Left renal pelvis (tissue), 4 donors: ENCODE data around the gene FUCA2. TPM values are rescaled to one million over a fixed set of nuclear protein-coding genes. Genes with fewer than 3 reads are reported as not detected.

ENCODE experiments used
- DNase-seq, 4 donors: peaks; one replicate each; pipeline ENCODE4 v3.0.0-alpha.2; 2013; ENCODE audit warnings: low read depth in 4 of 4, low spot score in 3 of 4
- polyA plus RNA-seq, 4 donors: library from polyadenylated mRNA; unstranded; fragments of 120-200 nt; gene quantifications; one replicate each; pipeline ENCODE4 v1.2.1, GENCODE V29; 2013; ENCODE audit not compliant: insufficient read length in 4 of 4

The FUCA2 gene, protein sequence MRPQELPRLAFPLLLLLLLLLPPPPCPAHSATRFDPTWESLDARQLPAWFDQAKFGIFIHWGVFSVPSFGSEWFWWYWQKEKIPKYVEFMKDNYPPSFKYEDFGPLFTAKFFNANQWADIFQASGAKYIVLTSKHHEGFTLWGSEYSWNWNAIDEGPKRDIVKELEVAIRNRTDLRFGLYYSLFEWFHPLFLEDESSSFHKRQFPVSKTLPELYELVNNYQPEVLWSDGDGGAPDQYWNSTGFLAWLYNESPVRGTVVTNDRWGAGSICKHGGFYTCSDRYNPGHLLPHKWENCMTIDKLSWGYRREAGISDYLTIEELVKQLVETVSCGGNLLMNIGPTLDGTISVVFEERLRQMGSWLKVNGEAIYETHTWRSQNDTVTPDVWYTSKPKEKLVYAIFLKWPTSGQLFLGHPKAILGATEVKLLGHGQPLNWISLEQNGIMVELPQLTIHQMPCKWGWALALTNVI
- 10 to 100 TPM; 59.5 to 71.5 (median 64.9) TPM for polyA plus RNA-seq

- DNase-seq: peak; percentile 68 to 81 (median 76)
Measured at GRCh38 chr6:143510991-143511891, at the start of gene FUCA2. TSS of gene FUCA2 (minus strand) at chr6:143511720. CDS start at chr6:143511634, 86 bp downstream.

DNA sequence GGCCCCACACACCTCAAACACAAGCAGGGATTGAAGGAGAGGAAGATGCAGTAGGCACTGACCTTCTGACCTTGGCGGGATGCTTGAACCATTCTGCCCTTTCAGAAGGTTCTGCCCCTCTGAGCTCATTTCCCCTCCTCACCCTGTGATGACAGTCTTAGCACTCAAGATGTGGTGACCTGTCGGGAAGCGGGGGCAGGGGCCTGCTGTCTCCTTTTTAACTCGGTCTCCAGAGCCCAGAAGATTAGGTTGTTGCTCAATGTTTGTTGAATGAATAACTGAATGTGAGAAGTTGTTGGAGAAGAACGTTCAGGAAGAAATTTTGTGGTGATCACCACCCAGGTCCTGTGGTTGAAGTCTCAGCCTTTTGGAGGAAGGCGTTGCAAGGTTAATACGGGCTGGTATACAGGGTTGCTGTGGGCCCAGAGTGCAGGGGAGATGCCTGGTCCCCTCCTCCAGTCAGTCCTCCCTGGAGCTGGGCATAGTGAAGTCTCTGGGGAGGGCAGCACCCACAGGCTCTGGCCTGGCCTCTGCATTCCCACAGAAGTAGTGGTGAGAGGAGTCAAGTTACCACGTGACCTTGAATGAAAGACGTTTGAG, 49.7 kb upstream of the FUCA2 start:
- DNase-seq: no peak

GRCh38 chr6:143559051-143559660, 47.6 kb upstream of the FUCA2 start:
- no peak for DNase-seq

- no peak for DNase-seq
Measured at GRCh38 chr6:143556529-143556928, 45.0 kb upstream of the FUCA2 start.

- DNase-seq: no peak
Measured at GRCh38 chr6:143555582-143555981, 44.1 kb upstream of the FUCA2 start.

GRCh38 chr6:143555071-143555492, 43.6 kb upstream of the FUCA2 start:
- DNase-seq: no peak

GRCh38 chr6:143553337-143553736, 41.8 kb upstream of the FUCA2 start:
- no peak for DNase-seq

- no peak for DNase-seq
Measured at GRCh38 chr6:143549949-143550268, 38.4 kb upstream of the FUCA2 start.

DNA sequence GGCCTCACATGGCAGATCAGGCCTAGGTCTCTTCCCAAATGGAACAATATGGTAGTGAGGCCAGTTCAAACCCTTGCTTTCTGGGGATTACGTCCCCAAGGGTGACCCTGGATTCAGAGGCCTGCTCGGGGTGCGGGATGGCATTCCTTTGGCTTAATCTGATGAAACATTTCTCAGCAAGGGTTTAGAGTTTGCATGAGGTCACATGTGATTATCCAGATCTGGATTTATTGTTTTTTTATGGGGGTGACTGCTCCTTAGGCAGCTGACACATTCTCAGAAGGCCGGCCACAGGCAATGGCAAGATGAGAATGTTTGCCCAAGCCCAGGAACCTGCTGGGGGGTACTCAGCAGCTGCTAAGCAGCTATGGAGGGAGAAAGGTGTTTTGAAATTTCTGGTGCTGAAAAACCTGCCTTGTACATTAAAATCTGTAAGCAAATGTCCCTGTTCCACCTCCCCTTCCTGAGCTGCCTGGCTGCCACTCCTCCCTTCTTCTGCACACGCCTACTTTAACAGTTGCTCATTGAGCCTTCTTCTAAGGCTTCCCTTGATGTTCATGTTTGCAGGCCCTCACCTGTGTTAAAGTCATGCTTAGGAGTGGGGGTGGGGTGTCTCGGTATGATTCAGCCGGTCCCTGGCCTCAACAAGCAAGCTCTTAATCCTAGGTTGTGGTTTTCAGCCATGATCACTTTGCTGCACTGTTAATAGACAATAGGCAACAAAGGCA, 37.9 kb upstream of the FUCA2 start:
- no peak for DNase-seq

DNA sequence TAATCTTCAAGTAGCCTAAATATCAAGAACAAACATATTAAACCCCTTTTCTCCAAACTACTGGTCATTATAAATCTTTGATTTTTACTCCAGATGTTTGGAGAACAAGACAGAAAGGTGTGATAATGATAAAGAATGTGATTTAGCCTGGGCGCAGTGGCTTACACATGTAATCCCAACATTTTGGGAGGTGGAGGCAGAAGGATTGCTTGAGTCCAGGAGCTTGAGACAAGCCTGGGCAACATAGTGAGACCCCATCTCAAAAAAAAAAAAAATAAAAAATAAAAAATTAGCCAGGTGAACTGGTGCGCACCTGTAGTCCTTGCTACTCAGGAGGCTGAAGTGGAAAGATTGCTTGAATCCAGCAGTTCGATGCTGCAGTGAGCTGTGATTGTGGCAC, 35.1 kb upstream of the FUCA2 start:
- no peak for DNase-seq

- no peak for DNase-seq
Measured at GRCh38 chr6:143545976-143546547, 34.5 kb upstream of the FUCA2 start.

DNA sequence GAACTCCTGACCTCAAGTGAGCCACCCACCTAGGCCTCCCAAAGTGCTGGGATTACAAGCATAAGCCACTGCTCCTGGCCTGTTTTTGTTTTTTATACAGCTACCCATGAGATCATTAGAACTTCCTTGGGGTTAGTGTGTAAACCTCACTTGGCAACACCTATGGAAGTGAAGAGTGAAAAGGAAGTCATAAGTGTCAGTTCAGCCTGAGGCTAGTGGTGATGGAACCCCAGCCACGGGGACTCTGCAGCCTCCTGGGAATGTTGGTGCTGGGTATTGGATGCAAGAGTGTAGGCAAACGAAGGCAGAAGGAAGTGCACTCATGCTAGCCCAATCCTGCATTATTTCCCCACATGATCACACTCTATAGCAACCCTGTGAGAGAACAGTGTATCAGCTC, 33.6 kb upstream of the FUCA2 start:
- no peak for DNase-seq

DNA sequence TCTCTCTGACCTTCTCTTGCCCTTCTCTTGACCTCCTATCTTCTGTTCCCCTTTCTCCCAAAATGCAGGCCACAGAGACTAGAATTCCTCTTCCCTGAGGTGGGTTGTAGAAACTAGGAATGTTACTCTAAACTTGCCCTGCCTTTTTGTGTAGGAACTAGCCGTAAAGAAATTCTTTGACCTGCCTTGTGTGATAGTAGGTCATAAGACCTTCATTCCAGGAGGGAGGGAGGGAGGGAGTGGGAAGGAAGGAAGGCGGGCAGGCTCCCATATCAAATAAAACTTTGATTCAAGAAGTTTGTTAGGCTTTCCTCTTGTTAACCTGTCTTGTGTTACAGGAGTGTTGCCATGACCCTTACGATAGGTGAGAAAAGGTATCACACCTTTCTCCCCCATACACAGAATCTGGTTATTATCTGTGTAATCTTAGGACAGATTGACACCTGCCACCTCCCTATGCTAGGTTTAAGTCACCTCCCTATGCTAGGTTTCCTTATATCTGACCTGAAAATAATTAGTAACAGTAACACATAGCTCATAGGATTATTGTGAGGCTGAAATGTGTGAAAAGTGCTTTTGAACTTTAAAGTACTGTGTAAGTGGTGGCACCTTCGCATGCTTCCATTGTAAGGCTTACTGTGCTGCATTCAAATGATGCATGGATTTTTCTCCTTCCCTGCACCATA, 32.6 kb upstream of the FUCA2 start:
- no peak for DNase-seq

GRCh38 chr6:143543435-143543834, 31.9 kb upstream of the FUCA2 start:
- no peak for DNase-seq

- DNase-seq: no peak
Measured at GRCh38 chr6:143542888-143543287, 31.4 kb upstream of the FUCA2 start.

GRCh38 chr6:143540192-143540591, 28.7 kb upstream of the FUCA2 start:
- DNase-seq: no peak

GRCh38 chr6:143539734-143540133, 28.2 kb upstream of the FUCA2 start:
- DNase-seq: no peak

- DNase-seq: no peak
Measured at GRCh38 chr6:143539106-143539505, 27.6 kb upstream of the FUCA2 start.

- DNase-seq: no peak
Measured at GRCh38 chr6:143538374-143538773, 26.9 kb upstream of the FUCA2 start.
